Stimulated activated CD4-positive, alpha-beta T cell treated with anti-CD3 and anti-CD28 coated beads, Interleukin-12 subunit alpha, Interleukin-12 subunit beta, amount 100 ng/mL, for 4 hours (primary cell): Measurements from ENCODE around the gene NPAS3.

ENCODE experiments used
- DNase-seq: peaks from one replicate; pipeline ENCODE4 v3.0.0-alpha.2; 2020

Gene NPAS3

DNA sequence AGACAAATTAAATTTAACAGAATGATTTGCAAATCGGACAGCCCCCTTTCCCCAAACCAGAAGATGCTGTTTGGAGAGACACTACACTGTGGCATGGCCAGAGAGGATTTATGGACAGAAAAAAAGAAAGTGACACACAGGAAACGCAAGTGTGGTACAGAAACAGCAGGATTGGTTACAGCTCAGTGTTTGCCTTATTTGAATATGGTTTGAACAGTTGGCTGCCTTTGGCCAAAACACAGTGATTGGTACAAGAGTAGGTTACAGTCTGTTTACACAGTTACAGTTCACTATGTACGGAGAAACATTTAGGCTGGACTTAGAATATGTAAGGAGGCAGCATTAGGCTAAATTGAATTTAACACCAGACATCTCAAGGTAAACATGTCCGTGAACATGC is 335.3 kb downstream of the NPAS3 start:
- DNase-seq, result no peak

- no peak for DNase-seq
Observed at GRCh38 chr14:33275879-33276278, 337.2 kb downstream of the NPAS3 start.

GRCh38 chr14:33279865-33280264 is 341.2 kb downstream of the NPAS3 start:
- DNase-seq, result no peak

GRCh38 chr14:33280646-33281045 is 342.0 kb downstream of the NPAS3 start:
- DNase-seq, result no peak

GRCh38 chr14:33282331-33283230 is 343.9 kb downstream of the NPAS3 start:
- DNase-seq, result no peak

DNA sequence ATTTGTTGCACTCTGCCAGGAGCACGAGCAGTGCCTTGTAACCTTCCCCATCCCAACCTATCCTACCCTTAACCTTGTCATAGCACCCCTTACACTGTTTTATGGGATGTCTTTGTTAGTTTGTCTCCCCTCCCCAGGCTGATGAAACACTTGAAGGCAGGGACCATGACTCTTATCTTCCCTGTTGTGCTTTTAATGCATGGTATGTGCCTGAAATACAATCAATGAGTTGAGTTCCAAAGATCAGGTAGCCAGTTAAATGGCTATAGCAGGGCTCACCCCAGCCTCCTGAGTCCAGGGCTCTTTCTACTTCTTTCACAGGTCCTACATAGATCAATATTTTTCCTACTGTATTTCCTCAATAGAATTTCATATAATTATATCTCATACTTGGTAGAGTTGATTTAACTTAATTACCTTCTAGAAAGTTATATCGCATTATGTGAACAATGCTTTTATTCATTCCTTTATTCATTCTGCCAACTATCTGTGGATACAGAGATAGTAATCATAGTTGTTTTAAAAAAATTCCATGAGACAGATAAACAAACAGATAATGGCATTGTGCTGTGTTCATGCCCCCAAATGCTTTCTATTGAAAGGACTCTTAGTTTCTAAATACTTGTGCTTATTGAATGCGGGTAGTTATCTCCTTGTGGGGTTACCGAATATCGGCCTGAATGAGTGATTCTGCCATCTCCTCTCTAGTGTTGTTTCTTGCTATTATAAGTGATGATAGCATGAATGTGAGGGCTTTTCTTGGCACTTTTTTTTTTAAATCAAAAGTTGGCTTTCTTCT is 347.4 kb downstream of the NPAS3 start:
- DNase-seq, result no peak

DNA sequence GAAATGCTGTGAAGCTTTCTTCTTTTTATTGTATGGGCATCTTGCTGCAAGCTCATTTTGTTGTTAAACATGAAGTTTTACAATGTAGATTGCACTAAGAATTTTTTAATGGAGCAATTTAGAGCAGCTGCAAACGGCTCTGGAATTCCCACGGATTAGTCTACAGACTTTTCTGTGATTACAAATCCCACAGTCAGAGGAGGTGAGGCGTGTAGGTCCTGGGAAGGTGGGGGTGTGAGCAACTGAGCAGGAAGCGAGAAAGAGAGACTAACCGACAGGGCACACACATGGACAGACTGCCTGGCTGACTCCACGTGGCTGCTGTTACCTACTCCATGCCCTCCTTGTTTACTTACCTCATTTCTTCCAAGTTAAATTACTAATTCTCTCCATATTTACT is 348.5 kb downstream of the NPAS3 start:
- no peak for DNase-seq

DNA sequence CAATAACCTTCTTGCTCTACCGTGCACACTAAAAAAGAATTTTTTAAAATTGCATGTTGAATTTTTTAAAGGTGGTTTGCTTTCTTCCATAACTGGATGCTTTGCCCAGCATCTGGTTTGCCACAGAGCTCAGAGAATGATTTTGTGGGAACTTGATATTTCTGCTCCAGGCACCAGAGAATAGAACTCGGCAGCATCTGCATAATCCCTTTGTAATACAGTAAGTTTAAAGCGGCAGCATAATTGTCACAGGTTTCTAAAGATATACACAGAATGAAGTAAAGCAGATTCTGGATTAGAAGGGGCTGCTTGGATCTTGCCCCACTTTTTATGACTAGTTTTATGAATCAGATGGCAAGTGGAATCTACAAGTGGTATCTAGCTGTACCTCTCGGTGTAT is 352.0 kb downstream of the NPAS3 start:
- DNase-seq, result no peak

DNA sequence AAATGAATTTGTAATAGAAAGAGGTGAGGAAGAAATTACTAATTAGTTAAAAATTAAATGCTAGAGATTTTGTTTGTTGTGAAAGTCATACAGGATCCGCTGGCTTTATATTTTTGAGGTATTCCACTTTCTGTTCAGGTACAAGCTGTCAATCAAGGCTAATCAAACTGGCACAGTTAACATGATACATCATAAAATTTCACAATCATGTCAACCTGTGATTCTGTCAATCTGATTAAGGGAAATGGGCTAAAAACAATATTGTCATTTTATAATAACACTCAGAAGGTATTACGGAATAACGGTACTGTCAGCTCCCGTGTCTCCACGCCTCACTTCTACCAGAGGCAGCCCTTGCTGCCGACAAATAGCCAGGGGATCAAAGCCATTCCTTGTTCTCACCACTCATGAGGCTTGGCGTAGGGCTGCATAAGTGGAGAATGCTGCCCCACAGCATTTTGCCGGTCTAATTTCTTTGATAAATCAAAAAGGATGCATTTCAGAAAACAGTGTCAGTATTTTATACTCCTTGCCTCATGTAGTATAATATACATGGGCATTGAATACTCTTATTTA is 352.9 kb downstream of the NPAS3 start:
- no peak for DNase-seq

DNA sequence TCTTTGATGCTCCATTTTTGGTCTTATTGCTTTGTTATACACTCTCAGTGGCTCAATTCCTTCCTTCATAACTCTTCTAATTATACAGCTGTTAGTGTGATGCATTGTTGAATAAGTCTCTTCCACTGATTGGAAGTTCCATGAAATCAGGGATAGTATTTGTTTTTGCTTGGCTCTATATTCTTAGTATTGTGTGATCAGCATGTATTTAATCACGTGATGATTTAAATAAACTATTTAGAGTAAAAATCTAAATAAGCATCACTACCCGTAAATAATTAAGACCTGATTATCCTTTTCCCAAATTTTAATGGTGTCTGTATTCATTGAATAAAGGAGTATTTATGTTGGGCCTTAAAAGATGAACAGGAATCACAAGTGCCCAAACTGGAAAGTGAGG is 355.7 kb downstream of the NPAS3 start:
- DNase-seq, result no peak

GRCh38 chr14:33297565-33297964 is 358.9 kb downstream of the NPAS3 start:
- DNase-seq, result no peak

GRCh38 chr14:33307691-33308251 is 369.1 kb downstream of the NPAS3 start:
- DNase-seq, result no peak

- DNase-seq, result no peak
Observed at GRCh38 chr14:33309106-33309505, 370.4 kb downstream of the NPAS3 start.

DNA sequence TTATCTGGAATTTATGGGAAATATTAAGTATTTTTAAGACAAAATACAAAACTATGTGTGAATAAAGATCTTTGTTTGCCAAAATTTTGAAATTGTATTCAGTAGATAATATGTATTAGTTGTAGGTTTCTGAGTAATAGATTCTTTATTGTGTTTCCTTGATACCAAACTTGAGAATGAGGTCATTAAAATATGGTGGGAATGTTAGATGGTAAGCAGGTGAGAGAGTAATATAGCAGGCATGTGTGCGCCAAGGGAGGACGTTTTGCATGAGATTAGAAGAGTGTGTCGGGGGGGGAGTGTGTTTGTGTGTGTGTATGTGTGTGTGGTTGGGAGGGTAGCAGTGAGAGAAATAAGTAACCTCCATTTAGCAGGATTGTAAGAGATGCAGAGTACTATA is 376.5 kb downstream of the NPAS3 start:
- no peak for DNase-seq

DNA sequence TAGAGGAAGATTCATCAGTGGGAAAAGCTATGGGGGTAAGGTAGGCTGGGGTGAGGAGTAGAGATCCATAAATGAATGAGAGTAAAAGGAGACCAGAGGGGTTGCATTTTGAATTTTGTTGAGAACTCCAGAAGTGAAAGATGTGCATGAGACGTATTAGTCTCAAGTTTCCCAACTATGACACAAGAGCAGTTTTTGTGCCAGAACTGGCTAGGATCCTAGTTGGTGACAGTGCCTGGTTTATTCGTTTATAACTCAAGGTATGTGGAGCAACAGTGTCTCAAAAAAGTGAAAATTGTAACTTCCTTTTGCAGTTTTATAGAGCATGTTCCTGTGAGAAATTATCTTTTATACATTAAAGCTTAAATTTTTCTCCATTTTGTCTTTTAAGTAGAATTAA is 377.0 kb downstream of the NPAS3 start:
- no peak for DNase-seq

DNA sequence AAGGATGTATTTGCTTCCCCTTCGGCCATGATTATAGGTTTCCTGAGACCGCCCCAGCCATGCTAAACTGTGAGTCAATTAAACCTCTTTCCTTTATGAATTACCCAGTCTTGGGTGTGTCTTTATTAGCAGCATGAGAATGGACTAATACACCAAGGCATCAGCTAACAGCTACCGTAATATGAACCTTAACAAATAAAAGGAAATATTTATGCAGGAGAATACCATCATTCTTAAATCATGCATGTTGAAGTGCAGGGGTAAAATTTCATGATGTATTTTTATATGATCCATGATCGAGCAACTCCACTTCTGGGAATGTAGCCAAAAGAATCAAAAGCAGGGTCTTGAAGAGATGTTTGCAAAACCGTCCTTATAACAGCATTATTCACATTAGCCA is 379.0 kb downstream of the NPAS3 start:
- no peak for DNase-seq

GRCh38 chr14:33323979-33324378 is 385.3 kb downstream of the NPAS3 start:
- DNase-seq, result no peak

DNA sequence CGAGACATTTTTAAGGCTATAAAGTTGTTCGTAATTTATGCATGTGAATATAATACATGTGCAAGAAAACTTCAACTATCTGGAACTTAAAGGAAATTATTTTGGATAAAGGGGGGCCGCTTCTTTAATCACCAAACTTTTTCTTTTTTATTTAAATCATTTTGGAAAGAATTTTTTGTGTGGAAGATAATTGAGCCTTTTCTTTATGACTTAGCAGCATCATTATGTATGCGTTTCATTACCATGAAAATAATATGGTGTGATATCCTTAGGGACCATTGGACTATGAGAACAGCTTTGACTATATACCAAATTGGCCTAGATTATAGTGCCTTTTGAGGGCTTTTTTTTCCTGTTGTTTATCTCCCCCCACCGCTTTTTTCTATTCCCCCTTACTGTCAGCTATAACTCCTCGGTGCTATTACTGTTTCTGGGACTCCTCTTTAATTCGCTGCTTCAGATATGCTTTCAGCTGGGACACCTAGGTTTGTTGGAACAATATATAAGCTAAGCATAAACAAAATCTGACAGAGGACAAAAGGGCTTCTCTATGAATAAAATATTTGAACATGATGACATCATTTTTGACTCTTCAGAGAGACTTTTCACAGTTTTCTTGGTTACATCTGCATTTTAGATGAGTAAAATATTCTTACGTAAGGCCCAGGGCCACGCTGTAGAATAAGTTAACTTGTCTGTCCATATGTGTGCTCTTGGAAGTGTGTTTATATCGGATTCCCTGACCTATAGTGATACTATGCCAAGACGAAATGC is 392.7 kb downstream of the NPAS3 start:
- DNase-seq, result no peak

GRCh38 chr14:33332497-33332896 is 393.8 kb downstream of the NPAS3 start:
- no peak for DNase-seq

GRCh38 chr14:33335366-33335765 is 396.7 kb downstream of the NPAS3 start:
- no peak for DNase-seq

- DNase-seq, result no peak
Observed at GRCh38 chr14:33342299-33342974, 403.8 kb downstream of the NPAS3 start.

GRCh38 chr14:33343016-33343415 is 404.3 kb downstream of the NPAS3 start:
- DNase-seq, result no peak
